ENCODE results near the gene PDLIM7. TPM values are rescaled to one million over a fixed set of nuclear protein-coding genes. Genes with fewer than 3 reads are reported as not detected.

Gene PDLIM7
- total and polyA plus RNA-seq, 2 experiments from 2014 or later: 94.7 to 128 TPM

- H3K9me3 Mint-ChIP-seq: peaks cover 3% of the 10 kb centered on the region; the same call in 1 of the 3 replicates
- no peak overlapping the region for H3K27ac Mint-ChIP-seq
- no peak for ATAC-seq
- peaks cover 15% of the 10 kb centered on the region for H3K4me1 Mint-ChIP-seq
- Histone ChIP-seq H4K20me1 (replicated peaks; ENCODE audit: insufficient read depth) (peaks cover 24% of the 10 kb centered on the region), H3K4me1 (ENCODE audit: insufficient read depth) (peaks cover 10% of the 10 kb centered on the region), H3K4me2 (no peak overlapping the region), H3K79me2 (replicated peaks; ENCODE audit: insufficient read depth) (peaks cover 10% of the 10 kb centered on the region), H3K27me3 (ENCODE audit: insufficient read depth) (no peaks in the 10 kb centered on the region), H2AFZ (no peak overlapping the region), H3K36me3 (ENCODE audit: insufficient read depth) (peaks cover 31% of the 10 kb centered on the region), H3K27ac (ENCODE audit: low read depth) (no peak overlapping the region), H3K4me3 (no peak overlapping the region), H3K9me2 (ENCODE audit: insufficient read depth) (no peaks in the 10 kb centered on the region), H3F3A (replicated peaks; ENCODE audit: low read depth) (peaks cover 49% of the 10 kb centered on the region)
- no peak for DNase-seq (ENCODE audit: low spot score)
- peaks cover 42% of the 10 kb centered on the region for H3K27me3 Mint-ChIP-seq (ENCODE audit: insufficient read depth, low read depth, poor library complexity)
- TF ChIP-seq STAT1 (IDR thresholded peaks at IDR 0.05; ENCODE audit: unreplicated experiment): no peak
- no peak for TF ChIP-seq ETS1 (IDR thresholded peaks at IDR 0.05)
- TF ChIP-seq CREB1 (CRISPR knock-in tag; IDR thresholded peaks at IDR 0.05; ENCODE audit: low read depth): no peak
- no peak for TF ChIP-seq ZNF462 (CRISPR knock-in tag; IDR thresholded peaks at IDR 0.05)
- no peak for TF ChIP-seq ZNF114 (CRISPR knock-in tag; IDR thresholded peaks at IDR 0.05)
- TF ChIP-seq, protein P1, sequence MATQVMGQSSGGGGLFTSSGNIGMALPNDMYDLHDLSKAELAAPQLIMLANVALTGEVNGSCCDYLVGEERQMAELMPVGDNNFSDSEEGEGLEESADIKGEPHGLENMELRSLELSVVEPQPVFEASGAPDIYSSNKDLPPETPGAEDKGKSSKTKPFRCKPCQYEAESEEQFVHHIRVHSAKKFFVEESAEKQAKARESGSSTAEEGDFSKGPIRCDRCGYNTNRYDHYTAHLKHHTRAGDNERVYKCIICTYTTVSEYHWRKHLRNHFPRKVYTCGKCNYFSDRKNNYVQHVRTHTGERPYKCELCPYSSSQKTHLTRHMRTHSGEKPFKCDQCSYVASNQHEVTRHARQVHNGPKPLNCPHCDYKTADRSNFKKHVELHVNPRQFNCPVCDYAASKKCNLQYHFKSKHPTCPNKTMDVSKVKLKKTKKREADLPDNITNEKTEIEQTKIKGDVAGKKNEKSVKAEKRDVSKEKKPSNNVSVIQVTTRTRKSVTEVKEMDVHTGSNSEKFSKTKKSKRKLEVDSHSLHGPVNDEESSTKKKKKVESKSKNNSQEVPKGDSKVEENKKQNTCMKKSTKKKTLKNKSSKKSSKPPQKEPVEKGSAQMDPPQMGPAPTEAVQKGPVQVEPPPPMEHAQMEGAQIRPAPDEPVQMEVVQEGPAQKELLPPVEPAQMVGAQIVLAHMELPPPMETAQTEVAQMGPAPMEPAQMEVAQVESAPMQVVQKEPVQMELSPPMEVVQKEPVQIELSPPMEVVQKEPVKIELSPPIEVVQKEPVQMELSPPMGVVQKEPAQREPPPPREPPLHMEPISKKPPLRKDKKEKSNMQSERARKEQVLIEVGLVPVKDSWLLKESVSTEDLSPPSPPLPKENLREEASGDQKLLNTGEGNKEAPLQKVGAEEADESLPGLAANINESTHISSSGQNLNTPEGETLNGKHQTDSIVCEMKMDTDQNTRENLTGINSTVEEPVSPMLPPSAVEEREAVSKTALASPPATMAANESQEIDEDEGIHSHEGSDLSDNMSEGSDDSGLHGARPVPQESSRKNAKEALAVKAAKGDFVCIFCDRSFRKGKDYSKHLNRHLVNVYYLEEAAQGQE (IDR thresholded peaks at IDR 0.05; ENCODE audit: unreplicated experiment): no peak
- no peak for TF ChIP-seq EZH2phosphoT487 (IDR thresholded peaks at IDR 0.05; ENCODE audit: unreplicated experiment)
- no peak for TF ChIP-seq ZNF331 (CRISPR knock-in tag; IDR thresholded peaks at IDR 0.05; ENCODE audit: low read depth)
- TF ChIP-seq JUNB (IDR thresholded peaks at IDR 0.05; ENCODE audit: unreplicated experiment): no peak
- no peak for TF ChIP-seq EZH2 (IDR thresholded peaks at IDR 0.05; ENCODE audit: low read depth, unreplicated experiment)
- no peak for TF ChIP-seq POLR2AphosphoS5 (IDR thresholded peaks at IDR 0.05; ENCODE audit: low read depth)
- TF ChIP-seq CTCF (conservative IDR thresholded peaks at IDR 0.05; ENCODE audit: low read depth in 2 of 2): no peak
- no peak for TF ChIP-seq NANOG (IDR thresholded peaks at IDR 0.05; ENCODE audit: borderline replicate concordance)
- H3K36me3 Mint-ChIP-seq (ENCODE audit: low read depth): peaks cover 61% of the 10 kb centered on the region
- no peak overlapping the region for H3K4me3 Mint-ChIP-seq
These were observed 38.0 kb downstream of the PDLIM7 start for GRCh38 chr5:177459357-177459756.
